IMR-90 (cell line): ENCODE results near the gene ZNF732. TPM values are rescaled to one million over a fixed set of nuclear protein-coding genes. Genes with fewer than 3 reads are reported as not detected.

Source experiments
- microRNA-seq, 2 experiments: library from miRNA; stranded (forward) in 1 of 2; unstranded in 1 of 2; fragments of 10-50 nt in 1 of 2; fragments of <30 nt in 1 of 2; gene quantifications in 1 of 2; microRNA quantifications in 1 of 2; one replicate each; pipeline versions ENCODE3 to v1.1.0; 2013 to 2020; ENCODE audit not compliant: insufficient read depth in 1 of 2, insufficient read length in 1 of 2, unreplicated experiment in 1 of 2
- polyA plus RNA-seq, 3 experiments: library from polyadenylated mRNA; depleted of rRNA; stranded (reverse); fragments of >200 nt; gene quantifications; 2 replicates each; pipeline ENCODE4 v1.2.3, GENCODE V29; 2012; ENCODE audit warnings: low replicate concordance in 1 of 3
- small RNA-seq, 5 experiments: library from RNA; depleted of rRNA; stranded (forward); fragments of <200 nt; gene quantifications; one replicate each; pipeline ENCODE3, GENCODE V24; 2012
- total RNA-seq: library from RNA; depleted of rRNA; stranded (reverse); fragments of >200 nt; gene quantifications from 2 replicates; pipeline ENCODE4 v1.2.3, GENCODE V29; 2012; rRNA removed

ZNF732 gene
- total and polyA plus RNA-seq, 2 of the 4 experiments (the other 2 are of a cell fraction) = under 0.01 TPM; not detected in 1

Small RNA genes lying within 50 kb of the gene (microRNA-seq; reads per million reads assigned to microRNA genes)
- gene AC079140.2 (ENCODE audit: insufficient read depth, insufficient read length) = not detected
- gene MIR571 (ENCODE audit: insufficient read depth in 1 of 2, insufficient read length in 1 of 2, unreplicated experiment in 1 of 2) = 0 reads per million in 2 experiments

Small RNA genes lying within 50 kb of the gene (small RNA-seq; reads per million reads assigned to genes)
- gene AC079140.2 (0 reads per million in 5 experiments), gene MIR571 (0 reads per million in 5 experiments)

Other genes starting within 250 kb of the ZNF732 start
- gene ZNF718, start 181.0 kb downstream of the ZNF732 start, total RNA-seq = 1.8 and 2.2 TPM in 2 replicates
- gene ZNF718, start 181.0 kb downstream of the ZNF732 start, polyA plus RNA-seq (2012; rRNA removed) = 0.92 and 1.1 TPM in 2 replicates
- 4.7 and 7.8 TPM in 2 replicates for gene ZNF141, start 32.3 kb upstream of the ZNF732 start, total RNA-seq
- 0.86 and 1.8 TPM in 2 replicates for gene ZNF141, start 32.3 kb upstream of the ZNF732 start, polyA plus RNA-seq (2012; rRNA removed)
- 10.8 and 13.6 TPM in 2 replicates for gene ZNF721, start 193.7 kb upstream of the ZNF732 start, total RNA-seq
- 5.1 and 5.5 TPM in 2 replicates for gene ZNF721, start 193.7 kb upstream of the ZNF732 start, polyA plus RNA-seq (2012; rRNA removed)
- 21.7 and 26.4 TPM in 2 replicates for gene PIGG, start 193.7 kb upstream of the ZNF732 start, total RNA-seq
- 31.8 and 33.0 TPM in 2 replicates for gene PIGG, start 193.7 kb upstream of the ZNF732 start, polyA plus RNA-seq (2012; rRNA removed)